Nephron (organoid): ENCODE data around the gene CORO7.
A peak's percentile ranks its signal among the peaks of the same experiment; 100 is the strongest.

ENCODE experiments used
- H3K27ac Mint-ChIP-seq, 3 experiments: 2 replicates each; pipeline ENCODE4 v1.8.0; 2020; ENCODE audit warnings: mixed read lengths in 3 of 3, mild to moderate bottlenecking in 2 of 3, moderate library complexity in 1 of 3
- H3K27me3 Mint-ChIP-seq: 2 replicates; pipeline ENCODE4 v1.8.0; 2021; ENCODE audit warnings: low read depth, mild to moderate bottlenecking, moderate library complexity, mixed read lengths
- H3K36me3 Mint-ChIP-seq: 2 replicates; pipeline ENCODE4 v1.8.0; 2020; ENCODE audit warnings: low read depth, mixed read lengths
- H3K4me1 Mint-ChIP-seq: 2 replicates; pipeline ENCODE4 v1.8.0; 2020; ENCODE audit warnings: mixed read lengths
- H3K4me3 Mint-ChIP-seq, 3 experiments: 2 replicates each; pipeline ENCODE4 v1.8.0; 2020; ENCODE audit warnings: mild to moderate bottlenecking in 3 of 3, mixed read lengths in 3 of 3, moderate library complexity in 2 of 3
- H3K9me3 Mint-ChIP-seq: 2 replicates; pipeline ENCODE4 v1.8.0; 2020; ENCODE audit warnings: mixed read lengths
- TF ChIP-seq, protein P1 (sequence below), 3 experiments: fragments of 200-600 bp; sonication (generic); IDR thresholded peaks; one replicate each; pipeline ENCODE4 v1.5.0; 2021; ENCODE audit warnings: antibody characterized with exemption in 3 of 3; ENCODE audit not compliant: unreplicated experiment in 3 of 3

CORO7 gene

DNA sequence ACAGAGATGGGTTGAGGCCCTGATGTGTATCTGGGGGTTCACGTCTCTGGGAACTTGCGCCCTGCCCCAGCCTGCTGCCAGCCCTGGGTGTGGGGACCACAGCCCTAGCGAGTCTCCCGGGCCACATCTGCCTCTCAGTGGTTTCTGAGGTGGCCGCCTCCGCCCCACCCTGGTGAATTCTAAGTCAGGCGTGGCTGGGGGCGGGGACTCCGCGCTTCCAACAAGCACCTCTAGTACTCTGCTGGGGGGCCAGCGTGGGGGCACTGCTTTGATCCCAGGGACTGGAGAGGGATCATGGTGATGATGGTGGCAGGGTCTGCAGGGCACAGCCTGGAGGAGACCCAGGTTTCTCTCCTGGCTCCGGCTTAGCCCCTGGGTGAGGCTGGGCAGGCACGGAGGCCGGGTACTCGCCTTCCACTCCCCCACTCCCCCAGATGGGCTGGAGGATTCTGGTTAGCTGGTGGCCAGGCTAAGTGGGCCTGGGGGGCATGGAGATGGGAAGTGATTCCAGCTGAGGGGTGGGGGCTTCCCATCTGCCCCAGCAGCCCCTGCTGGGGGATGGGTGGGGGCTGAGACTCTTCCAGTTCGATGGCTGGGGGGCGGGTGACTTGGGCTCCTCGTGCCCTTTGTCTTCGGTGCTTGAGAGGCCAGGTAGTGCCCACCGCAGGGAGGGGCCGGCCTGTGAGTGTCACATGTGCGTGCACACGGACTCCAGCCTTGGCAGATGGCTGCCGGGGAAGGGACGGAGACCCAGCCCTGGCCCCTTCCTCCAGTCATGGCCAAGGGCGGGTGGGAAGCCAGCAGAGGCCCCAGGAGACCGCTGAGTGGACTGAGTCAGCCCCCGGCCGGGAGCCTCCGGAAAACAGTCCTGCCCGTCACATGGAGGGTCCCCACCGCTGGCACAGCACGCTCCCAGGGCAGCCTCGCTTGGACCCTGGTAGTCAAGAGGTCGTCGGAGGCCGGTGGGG is 96.7 kb downstream of the CORO7 start:
- no peaks in the 10 kb centered on the region for H3K36me3 Mint-ChIP-seq
- H3K27ac Mint-ChIP-seq, result peak overlapping the region; percentile 51 to 90 (median 57)
- no peaks in the 10 kb centered on the region for H3K9me3 Mint-ChIP-seq
- no peaks in the 10 kb centered on the region for H3K27me3 Mint-ChIP-seq
- TF ChIP-seq, protein P1, sequence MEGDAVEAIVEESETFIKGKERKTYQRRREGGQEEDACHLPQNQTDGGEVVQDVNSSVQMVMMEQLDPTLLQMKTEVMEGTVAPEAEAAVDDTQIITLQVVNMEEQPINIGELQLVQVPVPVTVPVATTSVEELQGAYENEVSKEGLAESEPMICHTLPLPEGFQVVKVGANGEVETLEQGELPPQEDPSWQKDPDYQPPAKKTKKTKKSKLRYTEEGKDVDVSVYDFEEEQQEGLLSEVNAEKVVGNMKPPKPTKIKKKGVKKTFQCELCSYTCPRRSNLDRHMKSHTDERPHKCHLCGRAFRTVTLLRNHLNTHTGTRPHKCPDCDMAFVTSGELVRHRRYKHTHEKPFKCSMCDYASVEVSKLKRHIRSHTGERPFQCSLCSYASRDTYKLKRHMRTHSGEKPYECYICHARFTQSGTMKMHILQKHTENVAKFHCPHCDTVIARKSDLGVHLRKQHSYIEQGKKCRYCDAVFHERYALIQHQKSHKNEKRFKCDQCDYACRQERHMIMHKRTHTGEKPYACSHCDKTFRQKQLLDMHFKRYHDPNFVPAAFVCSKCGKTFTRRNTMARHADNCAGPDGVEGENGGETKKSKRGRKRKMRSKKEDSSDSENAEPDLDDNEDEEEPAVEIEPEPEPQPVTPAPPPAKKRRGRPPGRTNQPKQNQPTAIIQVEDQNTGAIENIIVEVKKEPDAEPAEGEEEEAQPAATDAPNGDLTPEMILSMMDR (IDR thresholded peaks at IDR 0.05; ENCODE audit: unreplicated experiment in 3 of 3), result no peak
- peak overlapping the region; percentile 81 to 88 (median 85) for H3K4me3 Mint-ChIP-seq
- peaks cover 32% of the 10 kb centered on the region for H3K4me1 Mint-ChIP-seq

DNA sequence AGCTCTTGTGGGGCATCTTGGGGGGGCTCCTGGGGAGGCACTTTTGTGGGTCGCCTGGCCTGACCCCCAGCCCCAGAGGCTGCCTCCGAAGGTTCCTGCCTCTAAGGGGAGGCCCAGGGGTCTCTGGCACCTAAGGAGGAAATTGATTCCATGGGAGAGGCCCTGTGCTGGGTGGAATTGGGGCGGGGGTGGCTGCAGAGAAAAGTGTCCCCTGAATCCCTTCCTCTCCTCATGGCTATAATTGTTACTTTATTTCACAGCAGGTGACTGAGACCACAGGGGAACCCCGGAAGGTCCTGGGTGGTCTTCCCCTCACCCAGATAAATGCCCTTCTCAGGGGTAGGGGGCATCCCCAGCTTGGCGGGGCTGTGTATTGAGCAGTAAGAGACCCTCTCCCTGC is 97.4 kb downstream of the CORO7 start:
- peaks cover 33% of the 10 kb centered on the region for H3K4me1 Mint-ChIP-seq
- TF ChIP-seq, protein P1 (IDR thresholded peaks at IDR 0.05; ENCODE audit: unreplicated experiment in 3 of 3), result no peak
- H3K9me3 Mint-ChIP-seq, result no peaks in the 10 kb centered on the region
- peaks cover 4% of the 10 kb centered on the region for H3K27me3 Mint-ChIP-seq
- H3K27ac Mint-ChIP-seq, result peak overlapping the region; percentile 81 to 90 (median 86)
- H3K4me3 Mint-ChIP-seq, result peak overlapping the region; percentile 85 to 88 (median 86)
- no peaks in the 10 kb centered on the region for H3K36me3 Mint-ChIP-seq

DNA sequence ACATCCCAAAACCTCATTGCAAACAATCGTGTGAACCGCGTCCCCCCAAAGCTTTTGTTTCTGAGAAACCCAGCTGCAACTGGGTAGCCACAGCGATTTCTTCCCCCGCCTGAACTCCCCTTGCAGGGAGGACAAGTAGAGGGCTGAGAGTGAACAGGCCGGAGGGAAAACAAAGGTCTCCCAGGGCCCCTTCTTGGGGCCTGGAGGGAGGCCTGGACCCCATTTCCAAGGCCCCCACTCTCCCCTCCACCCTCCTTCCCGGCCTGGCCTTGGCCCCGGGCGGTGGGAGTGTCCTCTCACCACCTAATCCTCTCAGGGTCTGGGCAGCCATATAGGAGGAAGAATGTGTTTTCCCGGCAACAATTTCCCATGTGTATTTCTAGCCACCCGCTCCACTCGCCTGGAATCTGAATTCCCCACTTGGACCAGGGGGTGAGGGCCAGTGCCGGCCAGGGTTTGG is 97.9 kb downstream of the CORO7 start:
- Mint-ChIP-seq H3K36me3 (no peaks in the 10 kb centered on the region), H3K27me3 (peaks cover 4% of the 10 kb centered on the region), H3K27ac (peak overlapping the region; percentile 81 to 90 (median 86)), H3K4me3 (peak overlapping the region; percentile 85 to 88 (median 86)), H3K9me3 (no peaks in the 10 kb centered on the region), H3K4me1 (peaks cover 34% of the 10 kb centered on the region)
- TF ChIP-seq, protein P1 (IDR thresholded peaks at IDR 0.05; ENCODE audit: unreplicated experiment in 3 of 3), result no peak

DNA sequence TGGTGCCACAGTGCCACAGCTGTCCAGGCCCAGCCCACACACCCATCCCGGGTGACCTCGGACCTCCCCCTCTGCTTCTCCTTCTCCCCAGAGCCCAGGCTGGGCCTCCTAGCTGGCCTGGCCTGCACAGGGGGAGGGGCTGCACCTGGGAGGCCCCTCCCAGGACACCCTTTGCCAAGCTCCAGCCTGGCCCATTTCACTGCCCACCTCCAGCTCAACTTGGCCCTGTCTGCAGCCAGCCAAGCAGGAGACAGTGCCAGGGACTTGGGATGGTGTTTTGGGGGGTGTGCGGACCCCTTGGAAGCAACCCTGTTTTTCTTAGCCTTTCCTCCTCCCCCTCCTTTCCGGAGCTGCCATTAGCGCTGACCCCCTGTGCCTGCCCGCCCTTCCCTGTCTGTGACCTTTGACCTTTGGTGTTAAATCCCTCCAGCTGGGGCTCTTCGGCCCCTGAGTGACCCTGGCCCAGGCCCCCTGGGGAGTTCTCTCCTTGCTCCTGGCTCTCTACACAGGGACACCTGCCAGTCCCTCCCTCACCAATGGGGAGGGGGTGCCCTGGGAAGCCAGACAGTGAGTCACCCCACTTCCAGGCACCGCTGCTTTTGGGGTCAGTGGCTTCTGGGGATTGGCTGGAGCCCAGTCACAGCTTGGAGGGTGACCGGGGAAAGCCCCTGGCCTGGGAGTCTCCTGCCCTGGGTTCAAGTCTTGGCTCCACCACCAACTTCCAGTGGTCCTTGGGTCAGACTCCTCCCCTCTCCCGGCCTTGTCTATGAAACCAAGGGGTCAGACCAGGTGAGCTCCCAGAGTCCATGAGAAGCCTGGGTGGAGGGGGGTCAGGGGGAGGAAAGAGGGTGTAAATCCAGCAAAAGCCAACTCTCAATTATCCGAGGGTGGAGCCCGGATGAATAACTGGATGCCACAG is 98.6 kb downstream of the CORO7 start:
- no peaks in the 10 kb centered on the region for H3K9me3 Mint-ChIP-seq
- peak overlapping the region; percentile 85 to 88 (median 86) for H3K4me3 Mint-ChIP-seq
- H3K27ac Mint-ChIP-seq, result peak overlapping the region; percentile 81 to 90 (median 86)
- peaks cover 34% of the 10 kb centered on the region for H3K4me1 Mint-ChIP-seq
- no peaks in the 10 kb centered on the region for H3K36me3 Mint-ChIP-seq
- H3K27me3 Mint-ChIP-seq, result peaks cover 4% of the 10 kb centered on the region
- TF ChIP-seq, protein P1 (IDR thresholded peaks at IDR 0.05; ENCODE audit: unreplicated experiment in 3 of 3), result no peak

DNA sequence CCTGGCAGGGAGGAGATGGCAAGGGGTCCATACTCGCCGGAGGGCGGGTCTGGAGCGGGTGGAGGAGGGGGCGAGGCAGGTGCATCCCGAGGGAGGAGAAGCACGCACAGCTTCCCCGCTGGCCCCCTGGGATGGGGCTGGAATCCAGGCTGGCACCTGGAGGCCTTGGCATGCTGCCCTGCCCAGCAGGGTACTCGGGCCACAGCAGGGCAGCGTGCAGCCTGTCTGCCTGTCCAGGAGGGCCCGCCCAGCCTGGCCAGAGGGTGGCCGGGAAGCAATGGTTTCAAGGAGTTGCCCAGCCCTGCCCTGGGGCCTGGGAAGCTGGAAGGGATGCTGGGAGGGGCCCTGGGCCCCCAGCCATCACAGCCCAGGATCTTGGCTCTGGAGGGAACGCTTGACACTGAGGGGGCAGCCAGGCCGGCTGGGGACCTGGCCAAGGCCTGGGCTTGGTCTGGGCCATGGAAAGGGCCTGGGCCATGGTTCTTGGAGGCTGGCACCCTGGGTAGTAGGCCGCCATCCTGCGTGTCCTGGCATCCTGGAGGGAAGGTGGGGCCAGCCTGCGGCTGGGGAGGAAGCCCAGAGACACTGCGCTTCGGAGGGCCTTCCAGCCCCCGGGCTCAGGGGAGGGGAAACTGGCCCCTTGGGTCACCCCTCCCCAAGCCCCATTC is 99.4 kb downstream of the CORO7 start:
- Mint-ChIP-seq H3K36me3 (no peaks in the 10 kb centered on the region), H3K4me3 (peak overlapping the region; percentile 85 to 88 (median 86)), H3K9me3 (no peaks in the 10 kb centered on the region), H3K27ac (peak overlapping the region in 1 of 3 experiments; percentile 81), H3K4me1 (peaks cover 34% of the 10 kb centered on the region), H3K27me3 (peaks cover 4% of the 10 kb centered on the region)
- TF ChIP-seq, protein P1 (IDR thresholded peaks at IDR 0.05; ENCODE audit: unreplicated experiment in 3 of 3), result no peak
